HS-27A (cell line): ENCODE data around the gene TTLL3.
"Not testable (repeated sequence)": the region's sequence is repeated elsewhere in the genome, so short reads cannot be mapped to it uniquely, and the experiment has no call there.

Experiments
- DNase-seq: peaks from one replicate; pipeline ENCODE4 v3.0.0-alpha.2; 2012; ENCODE audit warnings: low read depth, missing footprints

The TTLL3 gene

GRCh38 chr3:9843715-9844438, 33.8 kb downstream of the TTLL3 start, which contains the start of gene RPUSD3:
TSS of gene RPUSD3 (minus strand) at chr3:9844008. CDS start at chr3:9843990, 18 bp downstream.
- DNase-seq = peak; percentile 93

- no peak for DNase-seq
Observed at GRCh38 chr3:9846231-9846630, 36.2 kb downstream of the TTLL3 start.

- no peak for DNase-seq
Observed at GRCh38 chr3:9846931-9847488, 36.9 kb downstream of the TTLL3 start.

GRCh38 chr3:9847870-9848269, 37.8 kb downstream of the TTLL3 start:
- not testable (repeated sequence) for DNase-seq

GRCh38 chr3:9848860-9849259, 38.8 kb downstream of the TTLL3 start:
- not testable (repeated sequence) for DNase-seq

- DNase-seq = not testable (repeated sequence)
Observed at GRCh38 chr3:9851383-9851782, 41.3 kb downstream of the TTLL3 start.

GRCh38 chr3:9851926-9852325, 41.9 kb downstream of the TTLL3 start:
- DNase-seq = not testable (repeated sequence)

- DNase-seq = no peak
Observed at GRCh38 chr3:9852528-9852927, 42.5 kb downstream of the TTLL3 start.

- DNase-seq = not testable (repeated sequence)
Observed at GRCh38 chr3:9854291-9854940, 44.4 kb downstream of the TTLL3 start.

- DNase-seq = no peak
Observed at GRCh38 chr3:9855594-9855993, 45.5 kb downstream of the TTLL3 start.

- no peak for DNase-seq
Observed at GRCh38 chr3:9859530-9860025, 49.5 kb downstream of the TTLL3 start.

- no peak for DNase-seq
Observed at GRCh38 chr3:9861201-9861600, 51.1 kb downstream of the TTLL3 start.

GRCh38 chr3:9861626-9862130, 51.6 kb downstream of the TTLL3 start:
- DNase-seq = no peak

GRCh38 chr3:9862391-9863057, 52.5 kb downstream of the TTLL3 start:
- DNase-seq = no peak

- no peak for DNase-seq
Observed at GRCh38 chr3:9863058-9863772, 53.2 kb downstream of the TTLL3 start.

- DNase-seq = no peak
Observed at GRCh38 chr3:9864200-9864927, 54.3 kb downstream of the TTLL3 start.

- not testable (repeated sequence) for DNase-seq
Observed at GRCh38 chr3:9865125-9865637, 55.1 kb downstream of the TTLL3 start.

GRCh38 chr3:9866639-9867038, 56.6 kb downstream of the TTLL3 start:
- DNase-seq = no peak

GRCh38 chr3:9867106-9867505, 57.0 kb downstream of the TTLL3 start:
- DNase-seq = no peak

GRCh38 chr3:9869955-9870354, 59.9 kb downstream of the TTLL3 start:
- no peak for DNase-seq

- DNase-seq = no peak
Observed at GRCh38 chr3:9870978-9871377, 60.9 kb downstream of the TTLL3 start.
